Neuronal stem cell (in vitro differentiated cells): ENCODE results near the gene C11orf52.

ENCODE experiments used
- DNase-seq: peaks from one replicate; pipeline ENCODE4 v3.0.0-alpha.2; 2013; ENCODE audit warnings: low spot score
- H2AFZ ChIP-seq: one replicate; pipeline ENCODE4 v1.6.1; 2013; ENCODE audit warnings: mild to moderate bottlenecking, low read length, inconsistent platforms
- H2AK5ac ChIP-seq: 2 replicates; pipeline ENCODE4 v1.6.1; 2013; ENCODE audit warnings: low read depth, mild to moderate bottlenecking, inconsistent platforms, low read length, moderate library complexity, mixed read lengths
- H2BK120ac ChIP-seq: 2 replicates; pipeline ENCODE4 v1.6.1; 2013; ENCODE audit warnings: low read depth, mild to moderate bottlenecking, inconsistent platforms, low read length, moderate library complexity, mixed read lengths
- H2BK12ac ChIP-seq: one replicate; pipeline ENCODE4 v1.6.1; 2013; ENCODE audit warnings: low read length, inconsistent platforms
- H2BK15ac ChIP-seq: 2 replicates; pipeline ENCODE4 v1.6.1; 2013; ENCODE audit warnings: mild to moderate bottlenecking, low read length, inconsistent platforms, mixed read lengths
- H2BK5ac ChIP-seq: one replicate; pipeline ENCODE4 v1.6.1; 2013; ENCODE audit warnings: inconsistent platforms, mild to moderate bottlenecking, low read length, moderate library complexity
- H3K14ac ChIP-seq: one replicate; pipeline ENCODE4 v1.6.1; 2013; ENCODE audit warnings: low read length, inconsistent platforms
- H3K18ac ChIP-seq: 2 replicates; pipeline ENCODE4 v1.6.1; 2013; ENCODE audit warnings: low read length, inconsistent platforms
- H3K23ac ChIP-seq: 2 replicates; pipeline ENCODE4 v1.6.1; 2013; ENCODE audit warnings: low read depth, mild to moderate bottlenecking, mixed read lengths, low read length, inconsistent platforms; ENCODE audit not compliant: poor library complexity
- H3K27ac ChIP-seq: replicated peaks from 3 replicates; pipeline ENCODE4 v1.5.1; 2013; ENCODE audit warnings: low read length, inconsistent platforms
- H3K27me3 ChIP-seq, 3 experiments: 2 replicates each; pipeline ENCODE4 v1.6.1; 2013; ENCODE audit warnings: low read length in 3 of 3, mild to moderate bottlenecking in 2 of 3, inconsistent platforms in 1 of 3, low read depth in 1 of 3, mixed read lengths in 1 of 3, moderate library complexity in 1 of 3; ENCODE audit not compliant: control insufficient read depth in 3 of 3, insufficient read depth in 3 of 3
- H3K36me3 ChIP-seq, 2 donors: replicated peaks in 1 of 2; 2 replicates each; pipeline ENCODE4 v1.6.1; 2013; ENCODE audit warnings: low read length in 2 of 2; ENCODE audit not compliant: control insufficient read depth in 2 of 2, insufficient read depth in 2 of 2
- H3K4ac ChIP-seq: 2 replicates; pipeline ENCODE4 v1.6.1; 2013; ENCODE audit warnings: inconsistent platforms, mild to moderate bottlenecking, low read length, moderate library complexity
- H3K4me1 ChIP-seq, 2 donors: 1 replicate in 1 of 2; 2 replicates in 1 of 2; pipeline ENCODE4 v1.6.1; 2013; ENCODE audit warnings: low read length in 2 of 2, low read depth in 1 of 2; ENCODE audit not compliant: control insufficient read depth in 2 of 2, insufficient read depth in 1 of 2
- H3K4me2 ChIP-seq: one replicate; pipeline ENCODE4 v1.6.1; 2013; ENCODE audit warnings: mild to moderate bottlenecking, low read length, inconsistent platforms; ENCODE audit not compliant: insufficient read depth, poor library complexity, severe bottlenecking
- H3K4me3 ChIP-seq, 2 donors: 2 replicates each; pipeline ENCODE4 v1.5.1; 2013; ENCODE audit warnings: low read length in 2 of 2, mild to moderate bottlenecking in 2 of 2, inconsistent platforms in 1 of 2, moderate library complexity in 1 of 2
- H3K79me1 ChIP-seq: one replicate; pipeline ENCODE4 v1.6.1; 2013; ENCODE audit warnings: low read depth, mild to moderate bottlenecking, inconsistent platforms, low read length, moderate library complexity
- H3K9ac ChIP-seq: one replicate; pipeline ENCODE4 v1.6.1; 2013; ENCODE audit warnings: mild to moderate bottlenecking, low read depth, low read length, inconsistent platforms; ENCODE audit not compliant: poor library complexity
- H3K9me3 ChIP-seq, 2 donors: replicated peaks in 1 of 2; 2 replicates each; pipeline versions ENCODE3 to v1.6.1; 2013; ENCODE audit warnings: low read length in 2 of 2, mild to moderate bottlenecking in 2 of 2, inconsistent platforms in 1 of 2, low read depth in 1 of 2, mixed read lengths in 1 of 2, moderate library complexity in 1 of 2; ENCODE audit not compliant: control insufficient read depth in 2 of 2, insufficient read depth in 1 of 2
- H4K8ac ChIP-seq: one replicate; pipeline ENCODE4 v1.6.1; 2013; ENCODE audit warnings: low read depth, mild to moderate bottlenecking, inconsistent platforms, low read length, moderate library complexity
- H4K91ac ChIP-seq: one replicate; pipeline ENCODE4 v1.6.1; 2013; ENCODE audit warnings: low read length, low read depth, mild to moderate bottlenecking, inconsistent platforms; ENCODE audit not compliant: poor library complexity
- WGBS, 2 donors: extraction: QIAGEN DNeasy Blood & Tissue Kit; methylation state at CpG; one replicate each; pipeline ENCODE4 v1.1.7; 2013; ENCODE audit warnings: missing lambda C conversion rate in 2 of 2, mixed read lengths in 1 of 2; ENCODE audit not compliant: insufficient read length in 2 of 2, insufficient replicate concordance in 1 of 2; ENCODE audit errors: extremely low coverage in 2 of 2; 5-methylcytosine and 5-hydroxymethylcytosine counted together

C11orf52 gene

DNA sequence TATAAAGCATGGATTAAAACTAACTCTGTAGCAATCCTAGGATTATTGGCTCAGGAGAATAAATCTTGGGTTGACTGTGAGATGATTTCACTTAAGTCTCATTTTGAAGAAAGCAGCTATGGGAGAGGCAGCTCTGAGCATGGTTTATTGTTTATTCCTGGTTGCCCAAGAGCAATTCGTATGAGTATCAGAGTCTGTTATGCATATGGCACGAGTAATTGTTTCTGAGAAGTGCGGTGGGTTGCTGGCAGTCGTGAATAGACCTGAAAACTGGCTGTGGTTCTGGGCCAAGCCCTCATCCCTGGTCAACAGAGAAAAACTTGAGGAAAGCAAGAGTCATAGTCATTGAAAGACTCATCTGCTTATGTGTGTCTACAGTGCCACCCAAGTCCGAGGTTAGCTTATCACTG lies 45.2 kb downstream of the C11orf52 start:
- no peak overlapping the region for H2AK5ac ChIP-seq
- H3K4ac ChIP-seq, result no peak overlapping the region
- H2BK5ac ChIP-seq, result no peak overlapping the region
- H2BK15ac ChIP-seq, result no peak overlapping the region
- peaks cover 1% of the 10 kb centered on the region in 2 donors for H3K9me3 ChIP-seq
- H4K91ac ChIP-seq, result no peak overlapping the region
- no peak overlapping the region for H3K18ac ChIP-seq
- no peaks in the 10 kb centered on the region for H3K27me3 ChIP-seq
- no peak overlapping the region for H2BK12ac ChIP-seq
- H3K27ac ChIP-seq, result no peak overlapping the region
- no peaks in the 10 kb centered on the region for H3K79me1 ChIP-seq
- H3K36me3 ChIP-seq, result peaks cover 9 to 48% of the 10 kb centered on the region in 2 donors
- no CpG with 5 or more reads among the region's 5 CpGs for WGBS, 2 donors
- no peaks in the 10 kb centered on the region for H3K4me1 ChIP-seq
- H3K23ac ChIP-seq, result no peak overlapping the region
- no peak for DNase-seq
- H3K4me2 ChIP-seq, result no peak overlapping the region
- H2BK120ac ChIP-seq, result no peak overlapping the region
- no peak overlapping the region for H3K14ac ChIP-seq
- no peak overlapping the region for H3K4me3 ChIP-seq
- no peak overlapping the region for H4K8ac ChIP-seq
- H2AFZ ChIP-seq, result no peak overlapping the region
- H3K9ac ChIP-seq, result no peak overlapping the region

- Histone ChIP-seq H3K79me1 (no peaks in the 10 kb centered on the region), H2AK5ac (no peak overlapping the region), H3K27me3 (no peaks in the 10 kb centered on the region), H3K9me3 (peaks cover 2 to 5% of the 10 kb centered on the region in 2 donors), H3K23ac (no peak overlapping the region), H3K36me3 (peaks cover 11 to 68% of the 10 kb centered on the region in 2 donors), H3K4me2 (no peak overlapping the region), H2BK5ac (no peak overlapping the region), H3K27ac (no peak overlapping the region), H3K14ac (no peak overlapping the region), H3K4me1 (no peaks in the 10 kb centered on the region), H3K4ac (no peak overlapping the region), H2BK12ac (no peak overlapping the region), H2BK120ac (no peak overlapping the region), H4K8ac (no peak overlapping the region), H4K91ac (no peak overlapping the region), H3K4me3 (no peak overlapping the region), H3K18ac (no peak overlapping the region), H2AFZ (no peak overlapping the region), H2BK15ac (no peak overlapping the region), H3K9ac (no peak overlapping the region)
- DNase-seq, result no peak
- no CpG with 5 or more reads among the region's 5 CpGs for WGBS, 2 donors
These were observed 48.0 kb downstream of the C11orf52 start for GRCh38 chr11:111966678-111967077.

GRCh38 chr11:111967649-111968048 lies 48.9 kb downstream of the C11orf52 start:
- no peak overlapping the region for H3K27ac ChIP-seq
- WGBS, 2 donors, result no CpG with 5 or more reads among the region's 6 CpGs
- no peak overlapping the region for H2AK5ac ChIP-seq
- no peak overlapping the region for H3K23ac ChIP-seq
- H3K9ac ChIP-seq, result no peak overlapping the region
- H3K4me1 ChIP-seq, result no peaks in the 10 kb centered on the region
- H3K4me2 ChIP-seq, result no peak overlapping the region
- no peak overlapping the region for H3K4me3 ChIP-seq
- H3K79me1 ChIP-seq, result no peaks in the 10 kb centered on the region
- no peak overlapping the region for H2BK120ac ChIP-seq
- H4K8ac ChIP-seq, result no peak overlapping the region
- H2BK15ac ChIP-seq, result no peak overlapping the region
- no peak overlapping the region for H3K14ac ChIP-seq
- DNase-seq, result no peak
- H2BK12ac ChIP-seq, result no peak overlapping the region
- peaks cover 2 to 5% of the 10 kb centered on the region in 2 donors for H3K9me3 ChIP-seq
- H2AFZ ChIP-seq, result no peak overlapping the region
- no peak overlapping the region for H2BK5ac ChIP-seq
- H3K4ac ChIP-seq, result no peak overlapping the region
- no peaks in the 10 kb centered on the region for H3K27me3 ChIP-seq
- H3K36me3 ChIP-seq, result peaks cover 14 to 78% of the 10 kb centered on the region in 2 donors
- H3K18ac ChIP-seq, result no peak overlapping the region
- no peak overlapping the region for H4K91ac ChIP-seq

DNA sequence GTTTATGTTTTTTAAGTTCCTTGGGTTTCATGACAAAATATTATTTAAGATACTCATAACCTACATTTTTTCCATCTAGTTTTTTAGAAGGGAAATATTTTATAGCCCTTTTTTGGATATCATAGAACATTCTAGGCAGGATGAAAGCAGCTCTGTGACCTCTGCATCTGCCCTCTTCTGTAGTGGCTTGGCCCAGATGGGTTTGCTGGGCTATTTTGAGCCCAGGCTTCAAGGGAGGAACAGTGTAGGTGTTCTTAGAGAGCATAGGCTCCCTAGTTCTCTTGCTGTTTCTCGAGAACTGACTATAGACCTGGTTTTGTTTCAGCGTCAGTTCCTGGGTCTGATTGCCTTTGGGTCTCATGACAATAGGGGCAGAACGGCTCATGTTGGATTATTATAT lies 50.6 kb downstream of the C11orf52 start:
- no peak overlapping the region for H2BK120ac ChIP-seq
- H3K4ac ChIP-seq, result no peak overlapping the region
- H3K27ac ChIP-seq, result no peak overlapping the region
- no peak overlapping the region for H2AK5ac ChIP-seq
- no peak overlapping the region for H3K4me2 ChIP-seq
- no CpG with 5 or more reads among the region's 3 CpGs for WGBS, 2 donors
- no peak overlapping the region for H2BK15ac ChIP-seq
- no peak overlapping the region for H2BK12ac ChIP-seq
- H2BK5ac ChIP-seq, result no peak overlapping the region
- no peak overlapping the region for H3K14ac ChIP-seq
- no peaks in the 10 kb centered on the region for H3K27me3 ChIP-seq
- peaks cover 20 to 89% of the 10 kb centered on the region in 2 donors for H3K36me3 ChIP-seq
- DNase-seq, result no peak
- no peak overlapping the region for H3K23ac ChIP-seq
- peaks cover 2 to 5% of the 10 kb centered on the region in 2 donors for H3K9me3 ChIP-seq
- no peak overlapping the region for H3K4me3 ChIP-seq
- H3K4me1 ChIP-seq, result no peaks in the 10 kb centered on the region
- H4K91ac ChIP-seq, result no peak overlapping the region
- H3K79me1 ChIP-seq, result no peaks in the 10 kb centered on the region
- H2AFZ ChIP-seq, result no peak overlapping the region
- H3K18ac ChIP-seq, result no peak overlapping the region
- H3K9ac ChIP-seq, result no peak overlapping the region
- no peak overlapping the region for H4K8ac ChIP-seq
